GM18858 (cell line): ENCODE measurements around the gene SPATA33.
"Not testable (repeated sequence)": the region's sequence is repeated elsewhere in the genome, so short reads cannot be mapped to it uniquely, and the experiment has no call there.

ENCODE experiments used
- ATAC-seq: cut with Tn5 transposase; IDR thresholded peaks from one replicate; pipeline ENCODE4 v1.9.1; 2021; ENCODE audit not compliant: unreplicated experiment

Gene SPATA33

DNA sequence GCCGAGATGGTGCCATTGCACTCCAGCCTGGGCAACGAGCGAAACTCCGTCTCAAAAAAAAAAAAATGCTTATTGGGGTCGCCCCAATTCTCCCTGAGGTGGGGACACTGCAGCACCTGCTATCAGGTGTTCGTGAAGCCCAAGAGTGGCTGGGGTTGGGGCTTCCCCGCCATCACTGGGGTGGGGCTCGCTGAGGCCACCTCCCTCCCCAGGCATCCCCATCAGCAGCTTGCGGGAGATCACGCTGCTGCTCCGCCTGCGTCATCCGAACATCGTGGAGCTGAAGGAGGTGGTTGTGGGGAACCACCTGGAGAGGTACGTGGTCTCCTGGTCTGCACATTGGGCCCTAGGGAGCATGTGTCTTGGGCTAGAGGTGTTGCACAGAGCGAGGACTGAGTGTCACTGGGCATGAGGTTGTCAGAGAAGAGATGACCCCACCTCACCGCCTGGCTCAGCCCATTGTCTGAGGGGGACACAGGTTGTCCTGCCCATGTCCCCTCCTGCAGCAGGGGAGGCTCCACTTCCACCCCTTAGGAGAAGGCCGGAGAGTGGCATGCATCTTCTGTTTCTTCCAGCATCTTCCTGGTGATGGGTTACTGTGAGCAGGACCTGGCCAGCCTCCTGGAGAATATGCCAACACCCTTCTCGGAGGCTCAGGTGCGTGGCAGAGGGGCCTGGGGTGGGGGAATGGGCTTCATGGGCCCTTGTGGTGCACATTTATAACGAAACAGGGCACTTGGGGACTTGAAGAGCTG is 33.8 kb downstream of the SPATA33 start:
- no peak for ATAC-seq

GRCh38 chr16:89691986-89692569 is 34.4 kb downstream of the SPATA33 start:
- no peak for ATAC-seq

DNA sequence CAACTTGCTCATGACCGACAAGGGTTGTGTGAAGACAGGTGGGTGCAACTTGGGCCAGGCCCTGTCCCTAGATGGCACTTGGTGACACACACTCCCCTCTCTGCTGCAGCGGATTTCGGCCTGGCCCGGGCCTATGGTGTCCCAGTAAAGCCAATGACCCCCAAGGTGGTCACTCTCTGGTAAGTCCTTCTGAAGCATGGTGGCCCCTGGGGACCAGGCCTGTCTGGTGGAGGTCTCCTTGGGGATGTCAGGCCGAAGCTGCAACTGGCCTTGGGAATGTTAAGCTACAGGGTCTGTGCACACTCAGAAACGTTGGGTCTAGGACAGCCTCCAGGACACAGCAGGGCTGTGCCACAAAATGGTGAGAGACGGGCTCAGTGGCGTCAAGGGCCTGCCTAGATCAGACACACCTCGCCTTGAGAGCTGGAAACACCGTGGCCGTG is 35.7 kb downstream of the SPATA33 start:
- no peak for ATAC-seq

GRCh38 chr16:89693931-89694783 is 36.5 kb downstream of the SPATA33 start:
- no peak for ATAC-seq

GRCh38 chr16:89694784-89695085 is 37.1 kb downstream of the SPATA33 start:
- not testable (repeated sequence) for ATAC-seq

- ATAC-seq = no peak
These were observed 37.6 kb downstream of the SPATA33 start for GRCh38 chr16:89695086-89695874.

- ATAC-seq = no peak
These were observed 38.4 kb downstream of the SPATA33 start for GRCh38 chr16:89695875-89696669.

GRCh38 chr16:89696670-89697128 is 39.1 kb downstream of the SPATA33 start:
- ATAC-seq = no peak

DNA sequence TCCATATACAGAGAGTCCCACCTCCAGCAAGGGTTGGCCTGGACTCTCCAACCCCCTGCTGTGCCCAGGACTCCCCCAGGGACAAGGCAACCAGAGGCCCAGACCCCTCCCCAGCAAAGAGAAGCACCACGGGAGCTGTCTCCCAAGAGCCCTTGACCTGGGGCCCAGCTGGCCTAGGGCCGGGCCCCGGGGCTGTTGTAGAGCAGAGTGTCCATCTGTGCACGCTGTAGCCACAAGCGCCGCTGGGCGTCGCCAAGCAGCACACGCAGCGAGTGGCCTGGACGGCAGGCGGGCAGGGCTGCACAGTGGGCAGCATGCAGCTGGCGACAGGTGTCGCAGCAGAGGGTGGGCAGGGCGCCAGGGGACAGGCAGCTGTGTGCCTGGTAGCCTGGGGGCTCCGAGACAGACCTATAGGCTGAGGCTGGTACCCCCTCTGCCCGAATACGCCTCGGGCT is 39.6 kb downstream of the SPATA33 start:
- no peak for ATAC-seq

DNA sequence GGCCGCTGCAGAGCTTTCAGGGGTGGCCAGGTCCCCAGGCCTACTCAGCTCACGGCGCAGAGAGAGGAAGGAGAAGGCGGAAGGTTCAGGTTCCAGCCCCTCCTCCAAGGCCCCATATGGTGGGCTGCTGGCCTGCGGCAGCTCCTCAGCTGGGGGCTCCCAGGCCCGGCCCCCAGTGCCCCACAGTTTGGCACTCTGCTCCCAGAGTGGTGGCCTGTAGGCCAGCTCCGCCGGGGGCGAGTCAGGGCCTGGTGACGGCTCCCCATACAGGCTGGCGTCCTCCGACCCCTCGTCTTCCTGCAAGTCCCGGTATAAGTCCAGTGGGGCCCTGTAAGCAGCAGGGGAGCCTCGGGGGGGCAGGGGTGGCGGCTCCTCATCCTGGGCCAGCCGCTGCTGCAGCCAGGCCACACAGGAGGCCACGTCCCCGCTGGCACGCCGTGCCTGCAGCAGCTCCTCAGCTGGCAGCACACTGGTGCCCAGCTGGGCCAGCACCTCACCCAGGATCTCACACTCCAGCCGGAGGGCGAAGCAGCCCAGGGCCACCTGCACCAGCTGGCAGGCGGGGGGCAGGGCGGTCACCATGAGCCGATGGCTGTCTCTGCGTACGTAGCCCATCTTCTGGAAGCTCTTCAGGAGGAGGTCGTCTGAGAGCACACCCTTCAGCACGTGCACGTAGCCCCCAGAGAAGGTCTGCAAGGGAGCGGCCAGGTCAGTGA is 40.1 kb downstream of the SPATA33 start:
- ATAC-seq = no peak

- not testable (repeated sequence) for ATAC-seq
These were observed 41.1 kb downstream of the SPATA33 start for GRCh38 chr16:89698717-89699116.

GRCh38 chr16:89699629-89700099 is 42.0 kb downstream of the SPATA33 start:
- ATAC-seq = not testable (repeated sequence)

- peak; percentile 31 for ATAC-seq
These were observed 42.5 kb downstream of the SPATA33 start for GRCh38 chr16:89700100-89700648.

- no peak for ATAC-seq
These were observed 43.2 kb downstream of the SPATA33 start for GRCh38 chr16:89700649-89701424.

GRCh38 chr16:89701425-89702406 is 44.1 kb downstream of the SPATA33 start, which contains the start of gene SPATA2L:
Gene SPATA2L, minus strand, starts transcription at chr16:89701705. Its CDS starts 473 bp downstream, at chr16:89701232.
- peak; percentile 52 for ATAC-seq

- no peak for ATAC-seq
These were observed 46.6 kb downstream of the SPATA33 start for GRCh38 chr16:89704281-89704680.

DNA sequence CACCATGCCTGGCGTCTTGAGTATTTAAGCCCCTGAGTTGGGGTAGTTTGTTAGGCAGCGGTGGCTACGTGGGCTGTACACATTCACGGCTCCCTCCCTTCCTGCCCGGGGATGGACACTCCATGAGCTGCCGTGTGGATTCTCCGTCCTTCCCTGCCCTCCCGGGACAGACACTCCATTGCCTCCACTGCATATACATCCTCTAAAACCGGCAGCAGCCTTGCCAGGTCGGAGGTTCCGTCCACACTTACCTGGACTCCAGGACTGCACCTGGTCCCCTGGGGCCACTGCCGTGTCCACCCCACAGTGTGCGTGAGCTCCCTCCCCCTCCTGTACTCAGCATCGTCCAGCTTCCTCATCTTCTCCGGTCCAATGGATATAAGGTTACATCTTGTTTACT is 47.4 kb downstream of the SPATA33 start:
- ATAC-seq = no peak
